Lung (tissue), 12 donors: ENCODE measurements around the gene UBQLN4. TPM values are rescaled to one million over a fixed set of nuclear protein-coding genes. Genes with fewer than 3 reads are reported as not detected.

Experiments
- ATAC-seq: fragments of 200-7000 bp; cut with Tn5 transposase; one replicate; pipeline ENCODE4 v1.9.1; 2020; ENCODE audit warnings: moderate number of reproducible peaks; ENCODE audit not compliant: insufficient read depth, low FRiP score
- DNase-seq, 3 donors: peaks; one replicate each; pipeline ENCODE4 v3.0.0-alpha.2; 2013 to 2017
- H3K27ac ChIP-seq, 2 donors: one replicate each; pipeline ENCODE4 v1.5.1; 2013; ENCODE audit warnings: mild to moderate bottlenecking in 2 of 2, moderate library complexity in 2 of 2, control low read depth in 1 of 2, inconsistent platforms in 1 of 2, low read depth in 1 of 2, low read length in 1 of 2
- H3K27me3 ChIP-seq, 3 donors: one replicate each; pipeline ENCODE4 v1.5.1; 2013; ENCODE audit warnings: low read length in 2 of 3; ENCODE audit not compliant: control insufficient read depth in 3 of 3, insufficient read depth in 3 of 3
- H3K36me3 ChIP-seq, 4 donors: one replicate each; pipeline ENCODE4 v1.5.1; 2013; ENCODE audit warnings: low read length in 4 of 4, mild to moderate bottlenecking in 1 of 4, moderate library complexity in 1 of 4; ENCODE audit not compliant: control insufficient read depth in 4 of 4, insufficient read depth in 4 of 4
- H3K4me1 ChIP-seq, 5 donors: one replicate each; pipeline ENCODE4 v1.5.1; 2013; ENCODE audit warnings: low read length in 5 of 5, mild to moderate bottlenecking in 2 of 5, moderate library complexity in 1 of 5; ENCODE audit not compliant: control insufficient read depth in 5 of 5, insufficient read depth in 5 of 5
- H3K4me3 ChIP-seq: one replicate; pipeline ENCODE4 v1.5.1; 2013; ENCODE audit warnings: mild to moderate bottlenecking, control low read depth, moderate library complexity
- H3K9ac ChIP-seq, 2 donors: one replicate each; pipeline ENCODE4 v1.5.1; 2013; ENCODE audit warnings: low read length in 2 of 2, control low read depth in 1 of 2; ENCODE audit not compliant: insufficient read depth in 1 of 2
- H3K9me3 ChIP-seq, 4 donors: one replicate each; pipeline ENCODE4 v1.5.1; 2013; ENCODE audit warnings: low read length in 3 of 4, mild to moderate bottlenecking in 1 of 4, moderate library complexity in 1 of 4; ENCODE audit not compliant: control insufficient read depth in 4 of 4, insufficient read depth in 3 of 4
- WGBS, 2 donors: extraction: QIAGEN DNeasy Blood & Tissue Kit; methylation state at CpG; one replicate each; pipeline ENCODE4 v1.1.7; 2013; 5-methylcytosine and 5-hydroxymethylcytosine counted together
- polyA plus RNA-seq, 2 donors: library from polyadenylated mRNA; stranded (reverse); fragments of 200-250 nt; gene quantifications; one replicate each; pipeline ENCODE4 v1.2.1, GENCODE V29; 2013
- total RNA-seq, 2 donors: library from RNA; depleted of rRNA in 1 of 2; stranded (reverse); fragments of >200 nt in 1 of 2; gene quantifications; one replicate each; pipeline ENCODE4 v1.2.1, GENCODE V29; 2014 to 2021
- TF ChIP-seq, protein P1 (sequence below): IDR thresholded peaks from 2 replicates; pipeline ENCODE4 v1.5.1; 2012; ENCODE audit warnings: mild to moderate bottlenecking; ENCODE audit errors: control extremely low read depth, extremely low read depth
- donor health status: control.
- donor health status: control.
- donor health status: Bipolar disorder and iron deficiency.
- donor health status: healthy.
- donor health status: DM: yes; HTN: yes; CAD: no.

The UBQLN4 gene
- total and polyA plus RNA-seq, 4 donors: 16.2 to 27.2 (median 22.9) TPM

DNA sequence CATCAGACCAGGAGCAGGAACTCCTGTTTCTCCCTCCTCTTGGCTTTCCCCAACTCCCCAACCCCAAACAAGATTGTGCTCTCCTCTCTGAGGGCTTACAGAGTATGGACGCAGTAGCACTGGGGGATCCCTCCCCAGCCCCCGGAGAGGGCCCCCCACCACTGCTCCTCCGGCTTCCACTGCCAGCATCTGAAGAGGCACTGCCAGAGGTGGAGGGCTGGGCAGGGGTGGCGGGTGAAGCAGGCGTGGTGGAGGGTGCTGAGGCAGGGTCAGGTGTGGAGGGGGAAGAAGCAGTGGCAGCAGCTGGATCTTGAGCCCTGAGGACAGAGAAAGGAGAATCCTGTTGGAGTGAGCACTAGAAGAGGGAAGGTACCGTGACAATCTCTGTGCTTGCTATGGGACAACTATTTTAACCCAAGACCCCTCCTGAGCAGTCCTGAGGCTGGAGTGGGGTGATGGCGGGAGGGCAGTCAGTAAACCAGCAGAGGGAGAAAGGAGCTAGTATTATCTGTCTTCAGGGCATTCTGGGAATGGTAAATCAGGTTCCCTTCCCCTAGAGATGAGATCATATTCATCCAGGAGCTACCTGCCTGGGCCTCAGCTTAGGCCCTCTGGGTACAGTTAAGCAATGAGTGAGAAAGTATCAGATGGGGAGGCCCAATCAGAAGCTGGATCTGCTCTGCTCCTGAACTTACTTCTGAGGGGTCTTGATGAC is 2.4 kb downstream of the UBQLN4 start:
- Histone ChIP-seq H3K27ac (no peak overlapping the region), H3K27me3 (no peaks in the 10 kb centered on the region), H3K9me3 (no peaks in the 10 kb centered on the region), H3K36me3 (peaks cover 3 to 18% (median 7%) of the 10 kb centered on the region in 4 donors), H3K4me1 (peaks cover 4 to 8% (median 7%) of the 10 kb centered on the region in 5 donors), H3K9ac (no peak overlapping the region), H3K4me3 (no peak overlapping the region)
- DNase-seq (no peak), ATAC-seq (no peak)
- 93 to 94% methylated on average over 5 to 7 of the region's 7 CpGs for WGBS, 2 donors
- TF ChIP-seq, protein P1, sequence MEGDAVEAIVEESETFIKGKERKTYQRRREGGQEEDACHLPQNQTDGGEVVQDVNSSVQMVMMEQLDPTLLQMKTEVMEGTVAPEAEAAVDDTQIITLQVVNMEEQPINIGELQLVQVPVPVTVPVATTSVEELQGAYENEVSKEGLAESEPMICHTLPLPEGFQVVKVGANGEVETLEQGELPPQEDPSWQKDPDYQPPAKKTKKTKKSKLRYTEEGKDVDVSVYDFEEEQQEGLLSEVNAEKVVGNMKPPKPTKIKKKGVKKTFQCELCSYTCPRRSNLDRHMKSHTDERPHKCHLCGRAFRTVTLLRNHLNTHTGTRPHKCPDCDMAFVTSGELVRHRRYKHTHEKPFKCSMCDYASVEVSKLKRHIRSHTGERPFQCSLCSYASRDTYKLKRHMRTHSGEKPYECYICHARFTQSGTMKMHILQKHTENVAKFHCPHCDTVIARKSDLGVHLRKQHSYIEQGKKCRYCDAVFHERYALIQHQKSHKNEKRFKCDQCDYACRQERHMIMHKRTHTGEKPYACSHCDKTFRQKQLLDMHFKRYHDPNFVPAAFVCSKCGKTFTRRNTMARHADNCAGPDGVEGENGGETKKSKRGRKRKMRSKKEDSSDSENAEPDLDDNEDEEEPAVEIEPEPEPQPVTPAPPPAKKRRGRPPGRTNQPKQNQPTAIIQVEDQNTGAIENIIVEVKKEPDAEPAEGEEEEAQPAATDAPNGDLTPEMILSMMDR: no peak

DNA sequence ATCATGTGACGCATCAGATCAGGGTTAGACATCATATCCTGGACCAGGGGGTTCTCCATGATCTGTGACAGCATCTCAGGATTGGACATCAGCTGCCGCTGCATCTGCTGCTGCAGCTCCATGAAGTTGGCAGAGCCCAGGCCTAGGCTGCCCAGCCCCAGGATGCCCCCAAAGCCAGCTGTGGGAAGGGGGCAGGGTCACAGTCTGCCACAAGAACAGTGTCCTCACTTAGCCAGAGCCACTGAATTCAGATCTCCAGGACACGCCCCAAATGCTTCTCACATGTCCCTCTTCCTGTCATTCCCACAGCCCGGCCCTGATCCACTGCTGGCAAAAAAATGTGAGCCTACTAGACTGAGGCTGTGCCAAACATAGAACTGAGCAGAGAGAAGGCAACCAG is 3.2 kb downstream of the UBQLN4 start:
- no peak overlapping the region for H3K4me3 ChIP-seq

DNA sequence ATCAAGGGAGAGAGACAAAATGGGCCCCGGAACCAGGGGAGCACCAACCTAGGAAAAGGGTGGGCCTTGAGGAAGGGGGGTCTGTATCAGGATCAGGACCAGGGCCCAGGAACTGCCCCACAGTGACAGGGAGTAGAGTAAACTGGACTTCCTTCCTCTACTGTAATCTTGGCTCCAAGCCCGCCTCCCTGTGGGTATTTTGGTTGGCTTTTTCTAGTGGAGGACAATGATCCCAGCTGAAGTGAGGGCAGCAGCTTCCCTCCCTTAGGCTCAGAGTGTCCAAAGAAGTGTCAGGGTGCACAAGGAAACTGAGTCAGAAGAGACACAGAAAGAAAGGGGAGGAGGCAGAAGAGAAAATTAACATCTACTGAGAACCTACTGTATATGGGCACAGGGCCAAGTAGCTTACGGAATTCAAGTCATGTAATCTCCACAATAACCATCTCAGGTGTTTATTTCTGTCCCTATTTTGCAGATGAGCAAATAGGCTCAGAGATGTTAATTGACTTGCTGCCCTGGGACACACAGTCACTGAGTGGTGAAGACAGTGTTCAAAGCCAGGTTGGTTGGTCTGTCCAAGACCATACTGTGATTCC is 4.8 kb downstream of the UBQLN4 start:
- Histone ChIP-seq H3K36me3 (peaks cover 3 to 20% (median 12%) of the 10 kb centered on the region in 4 donors), H3K4me1 (peaks cover 0 to 5% (median 4%) of the 10 kb centered on the region in 5 donors), H3K9me3 (no peaks in the 10 kb centered on the region), H3K27me3 (no peaks in the 10 kb centered on the region), H3K4me3 (no peak overlapping the region), H3K9ac (no peak overlapping the region), H3K27ac (no peak overlapping the region)
- WGBS, 2 donors: 62 to 63% methylated on average over 3 of the region's 3 CpGs
- DNase-seq: no peak
- no peak for ATAC-seq
- TF ChIP-seq, protein P1: no peak

More for the DNA sequence above, 3.2 kb downstream of the UBQLN4 start:
- DNase-seq (no peak), ATAC-seq (no peak)
- TF ChIP-seq, protein P1: no peak
- Histone ChIP-seq H3K9me3 (no peaks in the 10 kb centered on the region), H3K27ac (no peak overlapping the region), H3K9ac (no peak overlapping the region), H3K36me3 (peaks cover 3 to 18% (median 9%) of the 10 kb centered on the region in 4 donors), H3K27me3 (no peaks in the 10 kb centered on the region), H3K4me1 (peaks cover under 1 to 6% (median 5%) of the 10 kb centered on the region in 5 donors)
- 76 to 87% methylated on average over 4 of the region's 4 CpGs for WGBS, 2 donors
